Cardiac fibroblast (primary cell): ENCODE data around the gene FMN1.
A peak's percentile ranks its signal among the peaks of the same experiment; 100 is the strongest.

ENCODE experiments used
- DNase-seq, 2 donors: peaks; one replicate each; pipeline versions ENCODE4 v3.0.0 to v3.0.0-alpha.2; 2010; ENCODE audit warnings: low read depth in 2 of 2
- H3K4me3 ChIP-seq, 2 donors: replicated peaks in 1 of 2; 1 replicate in 1 of 2; 2 replicates in 1 of 2; pipeline ENCODE4 v1.5.1; 2011; ENCODE audit warnings: low read depth in 2 of 2, low read length in 2 of 2, mild to moderate bottlenecking in 2 of 2, moderate library complexity in 1 of 2
- TF ChIP-seq, protein P1 (sequence below): IDR thresholded peaks from one replicate; pipeline ENCODE4 v1.5.1; 2011; ENCODE audit warnings: low read depth, mild to moderate bottlenecking, low read length, inconsistent platforms

Gene FMN1

DNA sequence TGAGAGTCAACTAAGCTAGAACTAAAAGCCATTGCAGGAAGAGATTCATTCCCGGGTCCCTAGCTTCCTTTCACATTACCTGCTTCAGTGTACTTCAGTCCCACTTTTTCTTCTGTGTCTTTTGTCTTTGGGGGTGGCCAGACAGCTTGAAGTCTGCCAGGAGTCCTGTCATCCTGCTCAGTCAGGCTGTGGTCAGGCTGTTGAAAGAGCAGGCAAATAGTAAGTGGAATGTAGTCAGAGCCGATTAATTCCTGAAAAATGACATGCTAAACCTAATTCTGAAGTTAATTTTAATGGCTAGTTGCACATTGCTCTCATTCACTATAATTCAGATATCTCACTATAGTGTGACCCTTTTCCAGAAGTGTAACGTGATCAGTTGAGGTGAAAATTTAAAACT lies 129.6 kb downstream of the FMN1 start:
- TF ChIP-seq, protein P1, sequence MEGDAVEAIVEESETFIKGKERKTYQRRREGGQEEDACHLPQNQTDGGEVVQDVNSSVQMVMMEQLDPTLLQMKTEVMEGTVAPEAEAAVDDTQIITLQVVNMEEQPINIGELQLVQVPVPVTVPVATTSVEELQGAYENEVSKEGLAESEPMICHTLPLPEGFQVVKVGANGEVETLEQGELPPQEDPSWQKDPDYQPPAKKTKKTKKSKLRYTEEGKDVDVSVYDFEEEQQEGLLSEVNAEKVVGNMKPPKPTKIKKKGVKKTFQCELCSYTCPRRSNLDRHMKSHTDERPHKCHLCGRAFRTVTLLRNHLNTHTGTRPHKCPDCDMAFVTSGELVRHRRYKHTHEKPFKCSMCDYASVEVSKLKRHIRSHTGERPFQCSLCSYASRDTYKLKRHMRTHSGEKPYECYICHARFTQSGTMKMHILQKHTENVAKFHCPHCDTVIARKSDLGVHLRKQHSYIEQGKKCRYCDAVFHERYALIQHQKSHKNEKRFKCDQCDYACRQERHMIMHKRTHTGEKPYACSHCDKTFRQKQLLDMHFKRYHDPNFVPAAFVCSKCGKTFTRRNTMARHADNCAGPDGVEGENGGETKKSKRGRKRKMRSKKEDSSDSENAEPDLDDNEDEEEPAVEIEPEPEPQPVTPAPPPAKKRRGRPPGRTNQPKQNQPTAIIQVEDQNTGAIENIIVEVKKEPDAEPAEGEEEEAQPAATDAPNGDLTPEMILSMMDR = no peak
- H3K4me3 ChIP-seq = no peak overlapping the region
- peak; percentile 10 to 42 for DNase-seq

DNA sequence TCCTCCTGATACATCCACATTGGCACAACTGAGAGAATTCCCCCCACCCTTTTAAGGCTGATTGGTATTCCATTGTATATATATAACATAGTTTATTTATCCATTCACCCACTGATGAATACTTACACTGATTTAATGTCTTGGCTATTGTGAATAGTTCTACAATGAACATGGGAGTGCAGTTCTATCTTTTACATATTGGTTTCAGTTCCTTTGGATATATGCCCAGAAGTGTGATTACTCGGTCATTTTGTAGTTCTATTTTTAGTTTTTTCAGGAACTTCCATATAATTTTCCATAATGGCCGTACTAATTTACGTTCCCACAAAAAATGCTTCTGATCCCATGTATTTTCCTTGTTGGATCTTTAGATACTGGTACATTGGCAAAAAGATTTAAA lies 135.3 kb downstream of the FMN1 start:
- DNase-seq = peak in 1 of 2 donors; percentile 11
- TF ChIP-seq, protein P1 = no peak
- no peak overlapping the region for H3K4me3 ChIP-seq

- DNase-seq = no peak
- H3K4me3 ChIP-seq = no peak overlapping the region
- TF ChIP-seq, protein P1 = no peak
These were observed 136.7 kb downstream of the FMN1 start for GRCh38 chr15:33057845-33058244.

DNA sequence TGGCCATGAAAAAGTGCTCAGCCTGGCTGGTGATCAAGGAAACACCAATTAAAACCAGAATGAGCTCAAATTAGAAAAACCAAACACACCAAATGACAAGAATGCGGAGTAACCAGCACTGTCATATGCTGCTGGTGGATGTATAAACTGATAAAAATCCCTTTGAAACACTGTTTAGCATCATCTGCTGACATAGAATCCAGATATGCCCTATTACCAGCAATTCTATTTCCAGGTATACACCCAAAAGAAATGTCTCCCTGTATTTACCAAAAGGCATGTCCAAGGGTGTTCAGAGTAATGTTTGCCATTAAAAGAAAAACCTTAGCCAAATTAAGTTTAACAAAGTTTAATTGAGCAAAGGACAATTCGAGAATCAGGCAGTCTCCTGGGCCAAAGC lies 138.6 kb downstream of the FMN1 start:
- no peak overlapping the region for H3K4me3 ChIP-seq
- no peak for DNase-seq
- TF ChIP-seq, protein P1 = no peak

DNA sequence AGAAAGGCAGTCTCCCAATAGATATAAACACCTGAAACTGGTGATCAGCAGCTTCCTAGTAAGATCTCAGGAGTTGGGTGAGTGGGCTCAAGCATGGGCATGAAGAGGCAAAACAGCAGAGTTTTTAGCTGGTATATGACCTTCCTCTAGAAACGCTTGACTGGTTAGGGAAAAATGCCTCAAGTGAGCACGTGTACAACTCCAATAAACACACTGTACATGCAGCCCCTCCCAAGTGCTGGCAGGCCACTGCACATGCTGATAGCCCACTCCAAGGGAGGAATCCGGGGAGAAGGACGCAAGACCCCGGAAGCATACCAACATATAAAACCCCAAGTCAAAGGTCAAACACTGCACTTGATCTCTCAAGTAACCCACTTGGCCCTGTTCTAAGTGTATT lies 143.0 kb downstream of the FMN1 start:
- DNase-seq = no peak
- TF ChIP-seq, protein P1 = no peak
- H3K4me3 ChIP-seq = no peak overlapping the region

GRCh38 chr15:33048255-33048654 lies 146.3 kb downstream of the FMN1 start:
- H3K4me3 ChIP-seq = no peak overlapping the region
- peak in 1 of 2 donors; percentile 5 for DNase-seq
- TF ChIP-seq, protein P1 = no peak

- no peak overlapping the region for H3K4me3 ChIP-seq
- TF ChIP-seq, protein P1 = no peak
These were observed 147.4 kb downstream of the FMN1 start for GRCh38 chr15:33047077-33047476.

More at GRCh38 chr15:33047077-33047476, 147.4 kb downstream of the FMN1 start:
- DNase-seq = no peak
